K562 (cell line): Measurements from ENCODE around the gene ACOX2. TPM values are rescaled to one million over a fixed set of nuclear protein-coding genes. Genes with fewer than 3 reads are reported as not detected.

Source experiments
- ATAC-seq: fragments of 200-7000 bp; cut with Tn5 transposase; 3 replicates; pipeline ENCODE4 v1.9.1; 2020; ENCODE audit warnings: moderate library complexity
- BruUV-seq: library from RNA; stranded (reverse); fragments of 400-500 nt; replicated peaks from 2 replicates; lab custom pipeline; 2021; lab: Mats Ljungman, UMichigan
- CTCF ChIA-PET: fragments of 300-600 bp; formaldehyde crosslinking; extraction: SDS; loops from one replicate; lab custom pipeline; 2021; ENCODE audit warnings: low intra/inter-chr PET ratio; lab: Yijun Ruan, JAX
- POLR2A ChIA-PET: fragments of 300-600, 350-650 bp; sonication (Branson Sonifier 250); formaldehyde crosslinking; extraction: SDS; loops from one replicate; lab custom pipeline; 2021; ENCODE audit warnings: antibody characterized with exemption, inconsistent platforms; lab: Yijun Ruan, JAX
- DNase-seq, 4 experiments: peaks; one replicate each; pipeline versions ENCODE4 v3.0.0 to v3.0.0-alpha.2; 2011 to 2018; ENCODE audit warnings: low spot score in 3 of 4, mixed read lengths in 3 of 4; ENCODE audit errors: extremely low read depth in 1 of 4
- FAIRE-seq: peaks from 2 replicates; lab custom pipeline; 2011; peaks lifted over from hg19 to GRCh38; lab: Jason Lieb, UNC
- H2AFZ ChIP-seq: 2 replicates; pipeline ENCODE4 v1.6.0; 2011; ENCODE audit warnings: low read depth, low read length, control low read depth, inconsistent platforms
- H3K27ac ChIP-seq: fragments of 200-600 bp; 3 replicates; pipeline ENCODE4 v1.8.0; 2011; ENCODE audit warnings: low read depth, mild to moderate bottlenecking, control low read depth, inconsistent platforms, low read length, moderate library complexity, mixed read lengths; ENCODE audit errors: extremely low read depth
- H3K27me3 ChIP-seq, 2 experiments: fragments of 300-600 bp in 1 of 2; 2 replicates in 1 of 2; 3 replicates in 1 of 2; pipeline versions ENCODE4 v1.6.0 to v1.8.0; 2011; ENCODE audit warnings: inconsistent platforms in 2 of 2, low read length in 2 of 2, mild to moderate bottlenecking in 1 of 2, mixed read lengths in 1 of 2, moderate library complexity in 1 of 2; ENCODE audit not compliant: control insufficient read depth in 2 of 2, insufficient read depth in 2 of 2
- H3K36me3 ChIP-seq: fragments of 300-600 bp; 3 replicates; pipeline ENCODE4 v1.8.0; 2011; ENCODE audit warnings: mild to moderate bottlenecking, low read length, inconsistent platforms; ENCODE audit not compliant: control insufficient read depth, insufficient read depth
- H3K4me1 ChIP-seq, 2 experiments: fragments of 200-600 bp in 1 of 2; replicated peaks in 1 of 2; 2 replicates in 1 of 2; 3 replicates in 1 of 2; pipeline versions ENCODE4 v1.5.1 to v1.8.0; 2011; ENCODE audit warnings: inconsistent platforms in 2 of 2, low read length in 2 of 2, mild to moderate bottlenecking in 1 of 2, mixed read lengths in 1 of 2, moderate library complexity in 1 of 2; ENCODE audit not compliant: control insufficient read depth in 2 of 2, insufficient read depth in 2 of 2
- H3K4me2 ChIP-seq: 2 replicates; pipeline ENCODE4 v1.6.1; 2011; ENCODE audit warnings: low read length, control low read depth, inconsistent platforms, mixed read lengths; ENCODE audit not compliant: insufficient read depth
- H3K4me3 ChIP-seq: fragments of 200-600 bp; sonication (generic), shearing (Covaris generic); 2 replicates; pipeline ENCODE4 v1.5.1; 2016; ENCODE audit warnings: control low read depth, inconsistent platforms
- H3K79me2 ChIP-seq: fragments of 200-600 bp; 3 replicates; pipeline ENCODE4 v1.8.0; 2011; ENCODE audit warnings: low read length, inconsistent platforms; ENCODE audit not compliant: control insufficient read depth, insufficient read depth
- H3K9ac ChIP-seq, 2 experiments: 2 replicates each; pipeline versions ENCODE4 v1.6.0 to v1.6.1; 2011; ENCODE audit warnings: low read depth in 2 of 2, low read length in 2 of 2, control low read depth in 1 of 2, inconsistent platforms in 1 of 2, mild to moderate bottlenecking in 1 of 2, mixed read lengths in 1 of 2; ENCODE audit not compliant: insufficient read depth in 1 of 2
- H3K9me1 ChIP-seq: one replicate; pipeline ENCODE4 v1.6.0; 2011; ENCODE audit warnings: inconsistent platforms, mild to moderate bottlenecking, low read length, moderate library complexity; ENCODE audit not compliant: control insufficient read depth, insufficient read depth
- H3K9me3 ChIP-seq: replicated peaks from 2 replicates; pipeline ENCODE4 v1.5.1; 2011; ENCODE audit warnings: low read depth, low read length, inconsistent platforms; ENCODE audit not compliant: control insufficient read depth, insufficient read depth
- H4K20me1 ChIP-seq: replicated peaks from 2 replicates; pipeline ENCODE4 v1.6.1; 2011; ENCODE audit warnings: low read length, inconsistent platforms, mixed read lengths; ENCODE audit not compliant: control insufficient read depth, insufficient read depth
- CHD2 ChIP-seq: IDR thresholded peaks from 2 replicates; pipeline ENCODE4 v1.6.1; 2011; ENCODE audit warnings: low read depth, low read length
- CTCF ChIP-seq, 3 experiments: IDR thresholded peaks in 2 of 3; conservative IDR thresholded peaks in 1 of 3; 2 replicates each; pipeline ENCODE4 v1.5.1; 2011 to 2012; ENCODE audit warnings: low read length in 3 of 3, mild to moderate bottlenecking in 3 of 3, control low read depth in 2 of 3, improper control_type of control experiment in 1 of 3, inconsistent platforms in 1 of 3, low read depth in 1 of 3, mixed read lengths in 1 of 3, moderate library complexity in 1 of 3; ENCODE audit not compliant: insufficient read depth in 2 of 3
- HDAC3 ChIP-seq: fragments of 450-650 bp; IDR thresholded peaks from 2 replicates; pipeline ENCODE4 v1.6.1; 2018; ENCODE audit warnings: borderline replicate concordance, mild to moderate bottlenecking, moderate library complexity; ENCODE audit not compliant: partially characterized antibody
- MNT ChIP-seq, 2 experiments: fragments of 450-650 bp; conservative IDR thresholded peaks; 2 replicates each; pipeline ENCODE4 v1.6.1; 2017; ENCODE audit warnings: mild to moderate bottlenecking in 2 of 2, moderate library complexity in 2 of 2
- MYC ChIP-seq, 2 experiments: fragments of 250-450 bp in 1 of 2; sonication (Bioruptor Pico) in 1 of 2; IDR thresholded peaks; 2 replicates each; pipeline versions ENCODE4 v1.5.1 to v1.6.1; 2012 to 2021; ENCODE audit warnings: low read depth in 2 of 2, borderline replicate concordance in 1 of 2, improper control_type of control experiment in 1 of 2, low read length in 1 of 2, mild to moderate bottlenecking in 1 of 2, moderate library complexity in 1 of 2
- TAF15 ChIP-seq: fragments of 200-400 bp; formaldehyde crosslinking; IDR thresholded peaks from 2 replicates; pipeline ENCODE4 v1.6.1; 2017; ENCODE audit warnings: mild to moderate bottlenecking, low read depth, low read length, moderate library complexity
- YY1 ChIP-seq, 3 experiments: IDR thresholded peaks; 2 replicates each; pipeline ENCODE4 v1.6.1; 2011; ENCODE audit warnings: low read length in 2 of 3, mild to moderate bottlenecking in 2 of 3, moderate library complexity in 2 of 3, borderline replicate concordance in 1 of 3, control low read depth in 1 of 3, low read depth in 1 of 3; ENCODE audit not compliant: insufficient read depth in 3 of 3, insufficient replicate concordance in 2 of 3, control insufficient read depth in 1 of 3, insufficient read length in 1 of 3; ENCODE audit errors: extremely low read depth in 1 of 3
- WGBS: fragments of 100-300 bp; shearing (Covaris generic); methylation state at CpG from one replicate; pipeline ENCODE4 v1.1.6; 2016; ENCODE audit warnings: low coverage, mixed read lengths; ENCODE audit not compliant: insufficient coverage; ENCODE audit errors: missing lambda C conversion rate; 5-methylcytosine and 5-hydroxymethylcytosine counted together
- in situ Hi-C: fragments of 300-500 bp; cut with MboI; formaldehyde crosslinking; loops from 4 replicates; pipeline ENCODE4 v1.15.0; 2018; ENCODE audit warnings: inconsistent platforms, mixed read lengths
- intact Hi-C: fragments of 100-400 bp; cut with micrococcal nuclease; formaldehyde crosslinking; loops from 2 replicates; pipeline ENCODE4 v1.14.2; 2022
- polyA plus RNA-seq, 8 experiments: library from polyadenylated mRNA; depleted of rRNA in 4 of 8; stranded (reverse) in 5 of 8; unstranded in 3 of 8; fragments of >200 nt; fragmentation: Nextera tagmentation in 2 of 8; fragmentation: Illumina TruSeq in 1 of 8; extraction: Ambion mirVana in 2 of 8; extraction: Trizol in 1 of 8; gene quantifications; 2 replicates each; pipeline versions ENCODE4 v1.2.1 to v1.2.3, GENCODE V29; 2011 to 2014; ENCODE audit warnings: inconsistent platforms in 1 of 8, missing spikeins in 1 of 8
- total RNA-seq, 7 experiments: library from RNA; depleted of rRNA in 6 of 7; stranded (reverse); fragments of >200 nt in 6 of 7; fragmentation: Illumina TruSeq in 2 of 7; extraction: Trizol in 2 of 7; gene quantifications; 2 replicates each; pipeline versions ENCODE4 v1.2.1 to v1.2.3, GENCODE V29; 2011 to 2021; ENCODE audit warnings: low replicate concordance in 1 of 7
- TF ChIP-seq, protein P1 (sequence below): fragments of 250-450 bp; sonication (Bioruptor Pico); IDR thresholded peaks from 2 replicates; pipeline ENCODE4 v1.5.0; 2022; ENCODE audit warnings: mild to moderate bottlenecking
- TF ChIP-seq, protein P2 (sequence below): fragments of 200-800 bp; sonication (Bioruptor generic); IDR thresholded peaks from 2 replicates; pipeline ENCODE4 v1.6.1; 2017; ENCODE audit warnings: missing genetic modification characterization, missing compliant biosample characterization

Gene ACOX2
- total and polyA plus RNA-seq, 9 of the 15 experiments (the other 6 are each of a cell fraction or from before 2014, with no cell fraction given): 0.15 TPM; not detected in 8

- TF ChIP-seq YY1 (IDR thresholded peaks at IDR 0.05; ENCODE audit: borderline replicate concordance in 1 of 3, control insufficient read depth in 1 of 3, extremely low read depth in 1 of 3, insufficient read depth in 3 of 3, insufficient read length in 1 of 3, insufficient replicate concordance in 2 of 3, low read depth in 1 of 3, low read length in 2 of 3) (peak in 1 of 3 experiments; percentile 20), CTCF (IDR thresholded peaks at IDR 0.05 in 2 of 3, conservative IDR thresholded peaks at IDR 0.05 in 1 of 3; ENCODE audit: insufficient read depth in 2 of 3, low read depth in 1 of 3, low read length in 3 of 3) (peak; percentile 64 to 71 (median 66))
Measured at GRCh38 chr3:58529516-58530353, 7.3 kb downstream of the ACOX2 start (continued).

GRCh38 chr3:58528629-58529028 is 8.4 kb downstream of the ACOX2 start:
- intact Hi-C loops: loop anchor here (2.0 kb wide), 1 partner anchor 222 kb away; the partner anchor contains the start of genes HTD2 and RPP14
- Histone ChIP-seq H3K79me2 (no peaks in the 10 kb centered on the region), H3K36me3 (no peaks in the 10 kb centered on the region), H3K4me2 (no peak overlapping the region), H2AFZ (no peak overlapping the region), H3K27ac (no peak overlapping the region), H3K9me1 (no peaks in the 10 kb centered on the region), H3K4me1 (peaks cover 2 to 17% of the 10 kb centered on the region in 2 experiments; a peak in 4 of 5 replicates), H3K9me3 (no peaks in the 10 kb centered on the region), H3K27me3 (0 out of 5 replicates have a peak, but pooled peaks cover 0 to 5% of the 10 kb centered on the region in 2 experiments), H4K20me1 (no peaks in the 10 kb centered on the region), H3K4me3 (no peak overlapping the region), H3K9ac (no peak overlapping the region)
- in situ Hi-C loops: no loop called here
- WGBS: 6% methylated on average over 3 of the region's 6 CpGs
- POLR2A ChIA-PET: interaction anchor here (0.6 to 1.1 kb wide), 2 partner anchors 35 to 104 kb away, joined by 3 read pairs; no protein-coding TSS in a partner anchor
- ATAC-seq: no peak
- CTCF ChIA-PET: no interaction called here
- no TSS peak for BruUV-seq
- FAIRE-seq: no peak
- DNase-seq: no peak
- TF ChIP-seq HDAC3: no peak
- TF ChIP-seq, protein P1, sequence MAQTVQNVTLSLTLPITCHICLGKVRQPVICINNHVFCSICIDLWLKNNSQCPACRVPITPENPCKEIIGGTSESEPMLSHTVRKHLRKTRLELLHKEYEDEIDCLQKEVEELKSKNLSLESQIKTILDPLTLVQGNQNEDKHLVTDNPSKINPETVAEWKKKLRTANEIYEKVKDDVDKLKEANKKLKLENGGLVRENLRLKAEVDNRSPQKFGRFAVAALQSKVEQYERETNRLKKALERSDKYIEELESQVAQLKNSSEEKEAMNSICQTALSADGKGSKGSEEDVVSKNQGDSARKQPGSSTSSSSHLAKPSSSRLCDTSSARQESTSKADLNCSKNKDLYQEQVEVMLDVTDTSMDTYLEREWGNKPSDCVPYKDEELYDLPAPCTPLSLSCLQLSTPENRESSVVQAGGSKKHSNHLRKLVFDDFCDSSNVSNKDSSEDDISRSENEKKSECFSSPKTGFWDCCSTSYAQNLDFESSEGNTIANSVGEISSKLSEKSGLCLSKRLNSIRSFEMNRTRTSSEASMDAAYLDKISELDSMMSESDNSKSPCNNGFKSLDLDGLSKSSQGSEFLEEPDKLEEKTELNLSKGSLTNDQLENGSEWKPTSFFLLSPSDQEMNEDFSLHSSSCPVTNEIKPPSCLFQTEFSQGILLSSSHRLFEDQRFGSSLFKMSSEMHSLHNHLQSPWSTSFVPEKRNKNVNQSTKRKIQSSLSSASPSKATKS: no peak
- no peak for TF ChIP-seq MYC (IDR thresholded peaks at IDR 0.05; ENCODE audit: low read depth, low read length)
- no peak for TF ChIP-seq MYC (CRISPR knock-in tag; IDR thresholded peaks at IDR 0.05; ENCODE audit: borderline replicate concordance, low read depth)
- TF ChIP-seq CHD2: no peak
- TF ChIP-seq, protein P2, sequence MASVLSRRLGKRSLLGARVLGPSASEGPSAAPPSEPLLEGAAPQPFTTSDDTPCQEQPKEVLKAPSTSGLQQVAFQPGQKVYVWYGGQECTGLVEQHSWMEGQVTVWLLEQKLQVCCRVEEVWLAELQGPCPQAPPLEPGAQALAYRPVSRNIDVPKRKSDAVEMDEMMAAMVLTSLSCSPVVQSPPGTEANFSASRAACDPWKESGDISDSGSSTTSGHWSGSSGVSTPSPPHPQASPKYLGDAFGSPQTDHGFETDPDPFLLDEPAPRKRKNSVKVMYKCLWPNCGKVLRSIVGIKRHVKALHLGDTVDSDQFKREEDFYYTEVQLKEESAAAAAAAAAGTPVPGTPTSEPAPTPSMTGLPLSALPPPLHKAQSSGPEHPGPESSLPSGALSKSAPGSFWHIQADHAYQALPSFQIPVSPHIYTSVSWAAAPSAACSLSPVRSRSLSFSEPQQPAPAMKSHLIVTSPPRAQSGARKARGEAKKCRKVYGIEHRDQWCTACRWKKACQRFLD (CRISPR knock-in tag): no peak
- TF ChIP-seq MNT (conservative IDR thresholded peaks at IDR 0.05): no peak
- no peak for TF ChIP-seq TAF15
